NCI-H1092 treated with DMSO at 0.1 percent for 48 hours (cell line): ENCODE measurements around the gene IFNA17.
"Not testable (repeated sequence)": the region's sequence is repeated elsewhere in the genome, so short reads cannot be mapped to it uniquely, and the experiment has no call there.

ENCODE experiments used
- DNase-seq: peaks from one replicate; lab custom pipeline; 2025; lab: John Stamatoyannopoulos, UW

IFNA17 gene

GRCh38 chr9:21228122-21228521, at the start of gene IFNA17:
IFNA17 (minus strand) TSS chr9:21228222; CDS start chr9:21228173, 49 bp downstream.
- no peak for DNase-seq

DNA sequence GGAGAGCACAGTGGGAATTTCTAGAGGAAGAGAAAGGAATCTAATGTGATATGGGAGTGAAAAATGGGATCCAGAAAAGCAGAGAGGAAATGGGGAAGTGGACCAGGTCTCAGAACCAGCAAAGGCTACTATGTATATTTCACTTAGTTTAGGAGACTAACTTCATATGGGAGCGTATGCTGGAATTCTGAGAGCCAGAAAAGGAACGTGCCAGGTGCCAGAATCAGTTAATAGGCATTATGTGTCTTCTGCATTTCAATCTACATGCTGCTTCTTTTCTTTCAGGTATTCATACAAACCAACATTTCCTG, 40.3 kb upstream of the IFNA17 start:
- DNase-seq = no peak

GRCh38 chr9:21267485-21268346, 39.7 kb upstream of the IFNA17 start:
- DNase-seq = no peak

GRCh38 chr9:21266733-21267484, 38.9 kb upstream of the IFNA17 start:
- no peak for DNase-seq

GRCh38 chr9:21265421-21266189, 37.6 kb upstream of the IFNA17 start:
- no peak for DNase-seq

DNA sequence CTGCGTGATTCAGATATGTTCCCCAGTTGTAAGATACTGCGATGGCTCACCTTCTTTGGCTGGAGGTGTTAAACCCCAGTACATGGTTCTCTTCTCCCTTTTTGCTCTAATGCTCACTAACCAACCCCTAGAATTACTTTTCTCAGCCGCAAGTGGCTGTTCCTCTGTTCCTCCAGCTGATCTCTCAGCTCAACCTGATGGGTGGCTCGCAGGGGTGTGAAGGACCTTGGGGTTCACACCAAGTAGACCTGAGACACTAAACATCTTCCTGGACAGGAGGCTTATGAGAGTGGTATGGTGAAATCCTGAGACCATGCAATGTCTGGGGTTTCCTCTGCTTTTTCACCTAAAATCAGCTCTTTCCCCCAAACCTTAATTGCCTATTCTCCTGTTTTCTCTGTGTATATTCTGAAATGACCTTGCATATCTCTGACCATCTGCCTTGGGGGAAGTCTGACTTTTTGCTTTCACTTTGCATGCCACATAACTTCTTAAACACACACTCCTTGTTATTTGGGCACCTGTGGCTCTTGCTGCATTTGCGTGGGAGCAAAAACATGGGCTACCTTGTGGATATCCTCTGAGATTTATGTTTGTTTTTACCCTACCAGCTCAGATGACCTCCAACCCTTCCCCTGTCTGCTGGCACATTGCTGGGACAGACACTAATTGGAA, 27.7 kb upstream of the IFNA17 start:
- DNase-seq = no peak

- DNase-seq = peak; percentile 25
Measured at GRCh38 chr9:21252721-21253547, 24.9 kb upstream of the IFNA17 start.

DNA sequence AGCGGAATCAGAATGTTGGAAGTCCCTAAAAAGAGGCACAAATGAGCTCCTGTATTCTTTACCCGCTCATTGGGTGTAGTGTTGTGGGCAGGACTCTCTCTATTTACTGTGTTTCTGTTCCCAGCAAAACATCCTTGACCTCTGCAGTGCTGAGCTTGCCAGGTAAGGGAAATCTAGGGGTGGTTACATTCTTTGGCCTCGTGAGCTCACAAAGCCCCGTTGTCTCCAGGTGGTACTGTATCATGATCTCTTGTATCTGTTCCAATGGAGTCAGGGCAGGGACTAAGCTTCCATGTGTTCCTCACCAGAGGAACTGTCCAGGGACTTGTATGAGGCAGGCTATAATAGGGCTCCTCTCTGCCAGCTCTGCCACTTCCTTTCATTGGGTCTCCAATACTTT, 23.6 kb upstream of the IFNA17 start:
- DNase-seq = no peak

- DNase-seq = no peak
Measured at GRCh38 chr9:21251190-21251589, 23.2 kb upstream of the IFNA17 start.

DNA sequence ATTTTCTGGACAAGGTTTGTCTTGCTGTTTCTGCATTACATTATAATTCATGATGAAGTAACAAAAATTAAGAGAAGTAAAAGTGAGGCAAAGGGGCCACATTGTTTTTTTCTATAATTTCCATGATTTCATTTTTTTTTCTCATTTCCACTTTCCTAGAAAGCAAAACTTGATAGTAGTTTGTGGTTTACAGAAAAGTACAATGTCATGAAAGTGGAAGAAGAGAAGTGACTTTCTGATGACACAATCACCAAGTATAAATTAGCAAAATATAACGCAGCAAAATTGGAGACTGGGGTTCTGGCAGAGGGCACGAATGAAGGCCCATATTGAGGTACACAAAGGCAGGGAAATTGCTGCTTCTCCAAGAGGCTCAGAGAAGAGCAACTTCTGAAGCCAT, 16.8 kb upstream of the IFNA17 start:
- DNase-seq = no peak

DNA sequence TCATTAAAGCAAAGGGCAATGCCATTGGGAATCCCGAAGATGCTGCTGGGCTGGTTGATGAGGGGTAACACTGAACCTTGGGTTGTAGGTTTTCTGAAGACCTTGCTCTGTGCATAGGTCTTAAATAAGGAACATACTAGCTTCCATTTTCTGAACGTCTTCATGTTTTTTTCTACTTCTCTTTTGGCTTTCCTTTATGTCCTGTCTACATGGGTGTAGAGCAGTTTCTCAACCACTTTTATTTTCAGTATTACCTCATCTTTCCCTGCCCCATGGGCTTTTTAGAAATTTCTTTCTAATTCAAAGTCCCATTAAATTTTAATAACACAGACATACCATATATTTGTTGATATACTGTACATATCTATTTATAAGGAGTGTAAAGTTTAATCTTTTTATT, 11.9 kb upstream of the IFNA17 start, which contains the start of gene IFNA14:
TSS of gene IFNA14 (minus strand) at position 95 of the 400 bp plus-strand sequence. CDS start at position 25, 70 bp downstream.
- no peak for DNase-seq

GRCh38 chr9:21236360-21236714, 8.3 kb upstream of the IFNA17 start:
- DNase-seq = not testable (repeated sequence)

- DNase-seq = peak; percentile 36
Measured at GRCh38 chr9:21235468-21236359, 7.7 kb upstream of the IFNA17 start.

DNA sequence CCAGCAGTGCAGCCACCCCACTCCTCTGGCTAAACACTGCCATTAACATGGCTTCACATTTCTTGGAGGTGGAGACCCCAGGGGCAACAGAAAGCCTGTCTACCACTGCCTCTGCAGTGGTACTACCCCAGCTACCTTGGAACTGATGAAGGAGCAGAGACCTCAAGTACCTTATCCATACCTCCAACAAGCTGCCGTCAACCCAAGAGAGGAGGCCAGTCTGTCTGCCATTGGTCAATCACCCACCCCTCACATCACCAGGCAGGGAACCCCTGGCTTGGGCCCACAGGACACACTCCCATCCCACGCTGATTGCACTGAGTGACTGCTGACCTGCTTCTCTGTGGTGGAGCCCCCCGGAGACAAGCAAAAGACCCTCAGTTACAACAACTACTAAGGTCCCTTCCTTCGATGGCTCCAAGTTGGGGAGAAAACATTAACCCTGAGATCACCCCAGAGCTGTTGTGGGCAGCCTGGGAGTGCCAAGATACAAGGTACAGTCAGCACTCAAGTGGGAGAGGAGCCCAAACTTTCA, 6.2 kb upstream of the IFNA17 start:
- no peak for DNase-seq

GRCh38 chr9:21233258-21233657, 5.2 kb upstream of the IFNA17 start:
- no peak for DNase-seq

- DNase-seq = not testable (repeated sequence)
Measured at GRCh38 chr9:21217211-21217610, 10.8 kb downstream of the IFNA17 start, which contains the start of gene IFNA16. IFNA16 (minus strand) TSS chr9:21217311; CDS start chr9:21217305, 6 bp downstream.

GRCh38 chr9:21213411-21214326, 14.4 kb downstream of the IFNA17 start:
- DNase-seq = not testable (repeated sequence)

DNA sequence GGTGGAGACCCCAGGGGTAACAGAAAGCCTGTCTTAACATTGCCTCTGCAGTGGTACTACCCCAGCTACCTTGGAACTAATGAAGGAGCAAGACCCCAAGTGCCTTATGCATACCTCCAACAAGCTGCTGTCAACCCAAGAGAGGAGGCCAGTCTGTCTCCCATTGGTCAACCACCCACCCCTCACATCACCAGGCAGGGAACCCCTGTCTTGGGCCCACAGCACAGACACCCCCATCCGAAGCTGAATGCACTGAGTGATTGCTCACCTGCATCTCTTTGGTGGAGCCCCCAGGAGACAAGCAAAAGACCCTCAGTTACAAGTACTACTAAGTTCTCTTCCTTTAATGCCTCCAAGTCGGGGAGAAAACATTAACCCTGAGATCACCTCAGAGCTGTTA, 15.9 kb downstream of the IFNA17 start:
- not testable (repeated sequence) for DNase-seq
